ENCODE results near the gene LAMC3. TPM values are rescaled to one million over a fixed set of nuclear protein-coding genes. Genes with fewer than 3 reads are reported as not detected.

Gene LAMC3
- total RNA-seq, 1 donor from 2014 or later = 0.09 TPM

GRCh38 chr9:131039129-131039954 is 30.4 kb downstream of the LAMC3 start:
- Mint-ChIP-seq H3K36me3 (ENCODE audit: low read depth) (no peaks in the 10 kb centered on the region), H3K4me3 (no peak overlapping the region), H3K9me3 (no peaks in the 10 kb centered on the region), H3K27me3 (no peaks in the 10 kb centered on the region), H3K27ac (no peak overlapping the region), H3K4me1 (no peaks in the 10 kb centered on the region)
- no peak for DNase-seq
- intact Hi-C loops (cut with micrococcal nuclease) = no loop called here

- Mint-ChIP-seq H3K4me3 (no peak overlapping the region), H3K4me1 (no peaks in the 10 kb centered on the region), H3K36me3 (ENCODE audit: low read depth) (no peaks in the 10 kb centered on the region), H3K27ac (no peak overlapping the region), H3K27me3 (no peaks in the 10 kb centered on the region), H3K9me3 (no peaks in the 10 kb centered on the region)
- intact Hi-C loops (cut with micrococcal nuclease) = no loop called here
- no peak for DNase-seq
These were observed 33.7 kb downstream of the LAMC3 start for GRCh38 chr9:131042666-131043065.

- no peaks in the 10 kb centered on the region for H3K27me3 Mint-ChIP-seq
- DNase-seq = no peak
- H3K4me3 Mint-ChIP-seq = no peak overlapping the region
- intact Hi-C loops (cut with micrococcal nuclease) = no loop called here
- H3K36me3 Mint-ChIP-seq (ENCODE audit: low read depth) = no peaks in the 10 kb centered on the region
- H3K9me3 Mint-ChIP-seq = no peaks in the 10 kb centered on the region
- no peak overlapping the region for H3K27ac Mint-ChIP-seq
- no peaks in the 10 kb centered on the region for H3K4me1 Mint-ChIP-seq
These were observed 34.1 kb downstream of the LAMC3 start for GRCh38 chr9:131043087-131043486.

- H3K9me3 Mint-ChIP-seq = no peaks in the 10 kb centered on the region
- no peak overlapping the region for H3K27ac Mint-ChIP-seq
- peaks cover 3% of the 10 kb centered on the region for H3K27me3 Mint-ChIP-seq
- H3K4me1 Mint-ChIP-seq = no peaks in the 10 kb centered on the region
- no peaks in the 10 kb centered on the region for H3K36me3 Mint-ChIP-seq (ENCODE audit: low read depth)
- DNase-seq = no peak
- intact Hi-C loops (cut with micrococcal nuclease) = no loop called here
- no peak overlapping the region for H3K4me3 Mint-ChIP-seq
These were observed 34.7 kb downstream of the LAMC3 start for GRCh38 chr9:131043646-131044045.

GRCh38 chr9:131045300-131046092 is 36.5 kb downstream of the LAMC3 start:
- H3K9me3 Mint-ChIP-seq = no peaks in the 10 kb centered on the region
- no peaks in the 10 kb centered on the region for H3K4me1 Mint-ChIP-seq
- H3K36me3 Mint-ChIP-seq (ENCODE audit: low read depth) = no peaks in the 10 kb centered on the region

GRCh38 chr9:131046093-131046380 is 37.1 kb downstream of the LAMC3 start:
- Mint-ChIP-seq H3K9me3 (no peaks in the 10 kb centered on the region), H3K27ac (no peak overlapping the region), H3K4me3 (no peak overlapping the region), H3K36me3 (ENCODE audit: low read depth) (no peaks in the 10 kb centered on the region), H3K4me1 (no peaks in the 10 kb centered on the region), H3K27me3 (peaks cover 3% of the 10 kb centered on the region)
- DNase-seq = no peak
- intact Hi-C loops (cut with micrococcal nuclease) = loop anchor here (1.0 kb wide), 1 partner anchor 180 kb away; no protein-coding TSS in a partner anchor

More at GRCh38 chr9:131045300-131046092, 36.5 kb downstream of the LAMC3 start:
- peak; percentile 66 for DNase-seq
- intact Hi-C loops (cut with micrococcal nuclease) = loop anchor here (1.0 kb wide), 1 partner anchor 179 kb away; no protein-coding TSS in a partner anchor
- Mint-ChIP-seq H3K4me3 (no peak overlapping the region), H3K27ac (no peak overlapping the region), H3K27me3 (peaks cover 3% of the 10 kb centered on the region)

- Mint-ChIP-seq H3K4me1 (no peaks in the 10 kb centered on the region), H3K36me3 (ENCODE audit: low read depth) (no peaks in the 10 kb centered on the region), H3K9me3 (no peaks in the 10 kb centered on the region), H3K27me3 (peaks cover 3% of the 10 kb centered on the region), H3K27ac (no peak overlapping the region), H3K4me3 (no peak overlapping the region)
- peak; percentile 93 for DNase-seq
- intact Hi-C loops (cut with micrococcal nuclease) = loop anchor here (1.0 kb wide), 1 partner anchor 180 kb away; no protein-coding TSS in a partner anchor
These were observed 37.7 kb downstream of the LAMC3 start for GRCh38 chr9:131046581-131047202.

GRCh38 chr9:131048332-131048731 is 39.4 kb downstream of the LAMC3 start:
- H3K27ac Mint-ChIP-seq = no peak overlapping the region
- H3K36me3 Mint-ChIP-seq (ENCODE audit: low read depth) = no peaks in the 10 kb centered on the region
- no peak overlapping the region for H3K4me3 Mint-ChIP-seq
- H3K9me3 Mint-ChIP-seq = no peaks in the 10 kb centered on the region
- H3K4me1 Mint-ChIP-seq = no peaks in the 10 kb centered on the region
- DNase-seq = no peak
- peaks cover 3% of the 10 kb centered on the region for H3K27me3 Mint-ChIP-seq
- intact Hi-C loops (cut with micrococcal nuclease) = no loop called here

GRCh38 chr9:131048820-131049219 is 39.8 kb downstream of the LAMC3 start:
- peaks cover 3% of the 10 kb centered on the region for H3K27me3 Mint-ChIP-seq
- no peaks in the 10 kb centered on the region for H3K36me3 Mint-ChIP-seq (ENCODE audit: low read depth)
- no peak for DNase-seq
- H3K27ac Mint-ChIP-seq = no peak overlapping the region
- no peaks in the 10 kb centered on the region for H3K4me1 Mint-ChIP-seq
- no peaks in the 10 kb centered on the region for H3K9me3 Mint-ChIP-seq
- H3K4me3 Mint-ChIP-seq = no peak overlapping the region
- intact Hi-C loops (cut with micrococcal nuclease) = no loop called here

GRCh38 chr9:131049829-131050715 is 41.1 kb downstream of the LAMC3 start:
- Mint-ChIP-seq H3K9me3 (no peaks in the 10 kb centered on the region), H3K4me1 (no peaks in the 10 kb centered on the region), H3K36me3 (ENCODE audit: low read depth) (no peaks in the 10 kb centered on the region), H3K4me3 (no peak overlapping the region), H3K27ac (no peak overlapping the region), H3K27me3 (peaks cover 3% of the 10 kb centered on the region)
- DNase-seq = no peak
- intact Hi-C loops (cut with micrococcal nuclease) = no loop called here

- H3K27ac Mint-ChIP-seq = no peak overlapping the region
- no peak for DNase-seq
- intact Hi-C loops (cut with micrococcal nuclease) = no loop called here
- H3K9me3 Mint-ChIP-seq = no peaks in the 10 kb centered on the region
- H3K4me3 Mint-ChIP-seq = no peak overlapping the region
- peaks cover 3% of the 10 kb centered on the region for H3K27me3 Mint-ChIP-seq
- H3K36me3 Mint-ChIP-seq (ENCODE audit: low read depth) = no peaks in the 10 kb centered on the region
- no peaks in the 10 kb centered on the region for H3K4me1 Mint-ChIP-seq
These were observed 41.9 kb downstream of the LAMC3 start for GRCh38 chr9:131050831-131051230.

GRCh38 chr9:131051592-131052517 is 42.9 kb downstream of the LAMC3 start:
- no peaks in the 10 kb centered on the region for H3K9me3 Mint-ChIP-seq
- intact Hi-C loops (cut with micrococcal nuclease) = no loop called here

More at GRCh38 chr9:131051592-131052517, 42.9 kb downstream of the LAMC3 start:
- Mint-ChIP-seq H3K27ac (no peak overlapping the region), H3K27me3 (peaks cover 3% of the 10 kb centered on the region), H3K36me3 (ENCODE audit: low read depth) (no peaks in the 10 kb centered on the region), H3K4me1 (no peaks in the 10 kb centered on the region), H3K4me3 (no peak overlapping the region)
- no peak for DNase-seq
